GM15510 (cell line): Measurements from ENCODE around the gene SCYL1.

Source experiments
- POLR2A ChIP-seq: IDR thresholded peaks from 3 replicates; pipeline ENCODE4 v1.6.1; 2011; ENCODE audit warnings: borderline replicate concordance; ENCODE audit not compliant: insufficient read length; ENCODE audit errors: extremely low read depth

SCYL1 gene

GRCh38 chr11:65538232-65538914 lies 13.5 kb downstream of the SCYL1 start:
- no peak for TF ChIP-seq POLR2A

- no peak for TF ChIP-seq POLR2A
These were observed 14.2 kb downstream of the SCYL1 start for GRCh38 chr11:65538915-65539743.

GRCh38 chr11:65539744-65540289 lies 14.9 kb downstream of the SCYL1 start:
- TF ChIP-seq POLR2A: no peak

GRCh38 chr11:65540290-65541092 lies 15.6 kb downstream of the SCYL1 start:
- peak; percentile 63 for TF ChIP-seq POLR2A

GRCh38 chr11:65541093-65541982 lies 16.5 kb downstream of the SCYL1 start:
- no peak for TF ChIP-seq POLR2A

- no peak for TF ChIP-seq POLR2A
These were observed 18.0 kb downstream of the SCYL1 start for GRCh38 chr11:65542738-65543390.

GRCh38 chr11:65545853-65546216 lies 21.0 kb downstream of the SCYL1 start:
- no peak for TF ChIP-seq POLR2A

GRCh38 chr11:65546217-65546958 lies 21.5 kb downstream of the SCYL1 start:
- TF ChIP-seq POLR2A: peak; percentile 33

GRCh38 chr11:65547446-65548125 lies 22.7 kb downstream of the SCYL1 start:
- no peak for TF ChIP-seq POLR2A

- no peak for TF ChIP-seq POLR2A
These were observed 23.5 kb downstream of the SCYL1 start for GRCh38 chr11:65548395-65548794.

GRCh38 chr11:65549096-65549495 lies 24.2 kb downstream of the SCYL1 start:
- no peak for TF ChIP-seq POLR2A
